Mesenchymal stem cell (in vitro differentiated cells and primary cell): ENCODE data around the gene FAM240A. TPM values are rescaled to one million over a fixed set of nuclear protein-coding genes. Genes with fewer than 3 reads are reported as not detected.

Experiments used
- DNase-seq: peaks from one replicate; pipeline ENCODE4 v3.0.0-alpha.2; 2013
- H2AFZ ChIP-seq: one replicate; pipeline ENCODE4 v1.6.1; 2013; ENCODE audit warnings: low read depth, mild to moderate bottlenecking, control low read depth, inconsistent platforms, low read length, moderate library complexity
- H2AK5ac ChIP-seq: 2 replicates; pipeline ENCODE4 v1.6.1; 2013; ENCODE audit warnings: low read length, moderate library complexity, mild to moderate bottlenecking, inconsistent platforms; ENCODE audit not compliant: severe bottlenecking
- H2BK120ac ChIP-seq: one replicate; pipeline ENCODE4 v1.6.1; 2013; ENCODE audit warnings: low read depth, mild to moderate bottlenecking, inconsistent platforms, low read length, moderate library complexity
- H2BK12ac ChIP-seq, 2 experiments: one replicate each; pipeline ENCODE4 v1.6.1; 2013; ENCODE audit warnings: inconsistent platforms in 2 of 2, low read length in 2 of 2, mild to moderate bottlenecking in 2 of 2, moderate library complexity in 2 of 2, control low read depth in 1 of 2
- H2BK15ac ChIP-seq: one replicate; pipeline ENCODE4 v1.6.1; 2013; ENCODE audit warnings: mild to moderate bottlenecking, low read depth, inconsistent platforms; ENCODE audit not compliant: poor library complexity, severe bottlenecking
- H2BK5ac ChIP-seq: 2 replicates; pipeline ENCODE4 v1.6.1; 2013; ENCODE audit warnings: low read depth, mild to moderate bottlenecking, low read length, control low read depth, inconsistent platforms; ENCODE audit not compliant: poor library complexity, severe bottlenecking
- H3K14ac ChIP-seq, 2 experiments: one replicate each; pipeline ENCODE4 v1.6.1; 2013; ENCODE audit warnings: inconsistent platforms in 2 of 2, low read length in 2 of 2, control low read depth in 1 of 2, mild to moderate bottlenecking in 1 of 2, moderate library complexity in 1 of 2
- H3K18ac ChIP-seq, 2 experiments: one replicate each; pipeline ENCODE4 v1.6.1; 2013; ENCODE audit warnings: inconsistent platforms in 2 of 2, low read length in 2 of 2, control low read depth in 1 of 2, low read depth in 1 of 2, mild to moderate bottlenecking in 1 of 2
- H3K23ac ChIP-seq, 2 experiments: one replicate each; pipeline ENCODE4 v1.6.1; 2013; ENCODE audit warnings: inconsistent platforms in 2 of 2, low read length in 2 of 2, mild to moderate bottlenecking in 2 of 2, moderate library complexity in 2 of 2, control low read depth in 1 of 2
- H3K27ac ChIP-seq: 2 replicates; pipeline ENCODE4 v1.5.1; 2013; ENCODE audit warnings: mild to moderate bottlenecking, moderate library complexity, low read length, control low read depth, inconsistent platforms; ENCODE audit not compliant: poor library complexity, severe bottlenecking
- H3K27me3 ChIP-seq, 2 experiments: 2 replicates each; pipeline versions ENCODE4 v1.6.1 to v1.7.0; 2013; ENCODE audit warnings: low read length in 2 of 2, mild to moderate bottlenecking in 2 of 2, moderate library complexity in 2 of 2, control low read depth in 1 of 2, inconsistent platforms in 1 of 2; ENCODE audit not compliant: control insufficient read depth in 1 of 2, insufficient read depth in 1 of 2
- H3K36me3 ChIP-seq, 2 experiments: 2 replicates each; pipeline versions ENCODE4 v1.6.1 to v1.7.0; 2013; ENCODE audit warnings: low read length in 2 of 2, control low read depth in 1 of 2, inconsistent platforms in 1 of 2, low read depth in 1 of 2, mild to moderate bottlenecking in 1 of 2; ENCODE audit not compliant: insufficient read depth in 2 of 2, control insufficient read depth in 1 of 2
- H3K4ac ChIP-seq, 2 experiments: one replicate each; pipeline ENCODE4 v1.6.1; 2013; ENCODE audit warnings: inconsistent platforms in 2 of 2, low read length in 2 of 2, mild to moderate bottlenecking in 2 of 2, moderate library complexity in 2 of 2, control low read depth in 1 of 2, low read depth in 1 of 2
- H3K4me1 ChIP-seq: 2 replicates; pipeline ENCODE4 v1.6.1; 2013; ENCODE audit warnings: low read depth, low read length, control low read depth; ENCODE audit not compliant: control insufficient read depth, insufficient read depth
- H3K4me2 ChIP-seq: 2 replicates; pipeline ENCODE4 v1.6.1; 2013; ENCODE audit warnings: low read length, mild to moderate bottlenecking, inconsistent platforms; ENCODE audit not compliant: poor library complexity, severe bottlenecking
- H3K4me3 ChIP-seq, 2 experiments: 2 replicates each; pipeline versions ENCODE4 v1.5.1 to v1.7.0; 2013; ENCODE audit warnings: low read length in 2 of 2, mild to moderate bottlenecking in 2 of 2, control low read depth in 1 of 2, low read depth in 1 of 2; ENCODE audit not compliant: insufficient read depth in 1 of 2
- H3K79me1 ChIP-seq: replicated peaks from 2 replicates; pipeline ENCODE4 v1.6.1; 2013; ENCODE audit warnings: mild to moderate bottlenecking, control low read depth, low read length, inconsistent platforms; ENCODE audit not compliant: poor library complexity, severe bottlenecking
- H3K9ac ChIP-seq: 2 replicates; pipeline ENCODE4 v1.7.0; 2013; ENCODE audit warnings: mild to moderate bottlenecking, low read length, moderate library complexity
- H3K9me3 ChIP-seq: 2 replicates; pipeline ENCODE4 v1.7.0; 2013; ENCODE audit warnings: mild to moderate bottlenecking, low read length; ENCODE audit not compliant: control insufficient read depth
- H4K8ac ChIP-seq: one replicate; pipeline ENCODE4 v1.6.1; 2013; ENCODE audit warnings: inconsistent platforms, mild to moderate bottlenecking, low read length, moderate library complexity
- H4K91ac ChIP-seq: one replicate; pipeline ENCODE4 v1.6.1; 2013; ENCODE audit warnings: mild to moderate bottlenecking, low read length, inconsistent platforms
- WGBS: methylation state at CpG from one replicate; pipeline ENCODE4 v1.1.7; 2013; ENCODE audit warnings: mixed read lengths; 5-methylcytosine and 5-hydroxymethylcytosine counted together
- polyA plus RNA-seq, 2 experiments: library from polyadenylated mRNA; stranded (reverse); fragments of 200-250 nt; gene quantifications; one replicate each; pipeline ENCODE4 v1.2.3, GENCODE V29; 2013

Gene FAM240A
- polyA plus RNA-seq (2013, experiment 1 of 2), result not detected
- polyA plus RNA-seq (2013, experiment 2 of 2), result not detected

GRCh38 chr3:46612324-46612723 is at the start of gene FAM240A:
Gene FAM240A (plus strand): TSS chr3:46612525. CDS start chr3:46612684, 159 bp downstream.
- H2BK5ac ChIP-seq, result no peak within 1 kb of the TSS

GRCh38 chr3:46564190-46565021 is 47.9 kb upstream of the FAM240A start:
- Histone ChIP-seq H2BK5ac (no peak overlapping the region), H3K4me1 (peaks cover 14% of the 10 kb centered on the region), H3K27me3 (peaks cover 0 to 3% of the 10 kb centered on the region in 2 experiments), H4K8ac (no peak overlapping the region), H2BK15ac (no peak overlapping the region), H4K91ac (peak overlapping the region; percentile 73), H2BK120ac (no peak overlapping the region), H2AK5ac (no peak overlapping the region), H3K14ac (no peak overlapping the region), H3K18ac (no peak overlapping the region), H3K27ac (no peak overlapping the region), H3K9me3 (peaks cover 5% of the 10 kb centered on the region), H3K79me1 (no peaks in the 10 kb centered on the region), H2BK12ac (no peak overlapping the region), H3K4me3 (peak overlapping the region in 1 of 2 experiments; percentile 85), H3K4ac (peak overlapping the region in 1 of 2 experiments; percentile 40), H3K4me2 (no peak overlapping the region), H3K23ac (no peak overlapping the region), H2AFZ (no peak overlapping the region), H3K36me3 (no peaks in the 10 kb centered on the region), H3K9ac (peak overlapping the region; percentile 84)
- WGBS, result 85% methylated on average over 5 of the region's 5 CpGs
- DNase-seq, result peak; percentile 27

More at GRCh38 chr3:46612324-46612723, at the start of gene FAM240A:
- Histone ChIP-seq H3K27ac (no peak within 1 kb of the TSS), H3K4ac (no peak within 1 kb of the TSS), H2BK12ac (no peak within 1 kb of the TSS), H3K4me2 (no peak within 1 kb of the TSS), H2BK15ac (no peak within 1 kb of the TSS), H3K4me3 (no peak within 1 kb of the TSS), H4K8ac (no peak within 1 kb of the TSS), H3K79me1 (no peaks in the 10 kb centered on the region), H3K18ac (no peak within 1 kb of the TSS), H3K23ac (no peak within 1 kb of the TSS), H3K36me3 (no peaks in the 10 kb centered on the region), H2AK5ac (no peak within 1 kb of the TSS), H3K4me1 (peaks cover 4% of the 10 kb centered on the region), H3K27me3 (peaks cover 9 to 17% of the 10 kb centered on the region in 2 experiments), H3K9ac (no peak within 1 kb of the TSS), H3K14ac (no peak within 1 kb of the TSS), H3K9me3 (no peaks in the 10 kb centered on the region), H2AFZ (no peak within 1 kb of the TSS), H2BK120ac (no peak within 1 kb of the TSS), H4K91ac (no peak within 1 kb of the TSS)
- DNase-seq, result no peak
- 75% methylated on average over 8 of the region's 9 CpGs for WGBS

DNA sequence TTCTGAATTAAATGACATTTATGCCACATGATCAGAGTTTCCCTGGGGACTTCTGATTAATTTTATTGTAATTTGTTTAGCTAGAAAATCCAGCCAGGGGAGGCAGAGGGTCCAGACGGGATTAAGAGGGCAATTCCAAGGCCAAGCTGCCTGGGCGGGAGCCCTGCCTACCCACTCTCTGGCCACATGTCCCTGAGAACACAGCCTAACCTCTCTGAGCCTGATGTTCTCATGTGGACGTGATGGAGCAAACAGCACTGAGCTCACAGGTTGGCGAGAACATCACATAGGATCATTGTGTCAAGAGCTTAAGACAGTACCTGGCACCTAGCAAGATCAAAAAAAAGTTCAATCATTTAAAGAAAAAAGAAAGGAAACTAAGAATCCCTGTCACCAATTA is 47.2 kb upstream of the FAM240A start:
- Histone ChIP-seq H3K27ac (no peak overlapping the region), H3K36me3 (no peaks in the 10 kb centered on the region), H2BK5ac (no peak overlapping the region), H3K18ac (no peak overlapping the region), H3K4me2 (no peak overlapping the region), H3K14ac (no peak overlapping the region), H3K9ac (peak overlapping the region; percentile 84), H3K9me3 (peaks cover 5% of the 10 kb centered on the region), H3K23ac (no peak overlapping the region), H3K4ac (no peak overlapping the region), H2AK5ac (no peak overlapping the region), H2BK15ac (no peak overlapping the region), H4K8ac (peak overlapping the region; percentile 5), H3K4me3 (peak overlapping the region in 1 of 2 experiments; percentile 85), H3K79me1 (no peaks in the 10 kb centered on the region), H4K91ac (no peak overlapping the region), H2BK12ac (no peak overlapping the region), H2BK120ac (no peak overlapping the region), H3K4me1 (peaks cover 14% of the 10 kb centered on the region), H3K27me3 (peaks cover 0 to 3% of the 10 kb centered on the region in 2 experiments), H2AFZ (no peak overlapping the region)
- 95% methylated on average over 4 of the region's 4 CpGs for WGBS
- DNase-seq, result no peak

- 10% methylated on average over 20 of the region's 21 CpGs for WGBS
- no peak overlapping the region for H2AK5ac ChIP-seq
- H3K79me1 ChIP-seq, result no peaks in the 10 kb centered on the region
These were observed 46.7 kb upstream of the FAM240A start for GRCh38 chr3:46565607-46566039.

More at GRCh38 chr3:46565607-46566039, 46.7 kb upstream of the FAM240A start:
- Histone ChIP-seq H2BK120ac (no peak overlapping the region), H3K4me1 (peaks cover 14% of the 10 kb centered on the region), H3K14ac (no peak overlapping the region), H3K27ac (no peak overlapping the region), H3K23ac (no peak overlapping the region), H3K9ac (peak overlapping the region; percentile 84), H3K4me3 (peak overlapping the region; percentile 64 to 85), H3K4ac (peak overlapping the region in 1 of 2 experiments; percentile 69), H3K9me3 (peaks cover 5% of the 10 kb centered on the region), H2BK12ac (peak overlapping the region; percentile 29 to 31), H2BK5ac (no peak overlapping the region), H3K36me3 (no peaks in the 10 kb centered on the region), H3K4me2 (peak overlapping the region; percentile 99), H4K8ac (peak overlapping the region; percentile 67), H4K91ac (peak overlapping the region; percentile 54), H3K18ac (peak overlapping the region; percentile 63), H2AFZ (no peak overlapping the region), H3K27me3 (peaks cover 0 to 3% of the 10 kb centered on the region in 2 experiments), H2BK15ac (peak overlapping the region; percentile 93)
- DNase-seq, result peak; percentile 28
